ENCODE results near the gene VPS36.

The VPS36 gene

DNA sequence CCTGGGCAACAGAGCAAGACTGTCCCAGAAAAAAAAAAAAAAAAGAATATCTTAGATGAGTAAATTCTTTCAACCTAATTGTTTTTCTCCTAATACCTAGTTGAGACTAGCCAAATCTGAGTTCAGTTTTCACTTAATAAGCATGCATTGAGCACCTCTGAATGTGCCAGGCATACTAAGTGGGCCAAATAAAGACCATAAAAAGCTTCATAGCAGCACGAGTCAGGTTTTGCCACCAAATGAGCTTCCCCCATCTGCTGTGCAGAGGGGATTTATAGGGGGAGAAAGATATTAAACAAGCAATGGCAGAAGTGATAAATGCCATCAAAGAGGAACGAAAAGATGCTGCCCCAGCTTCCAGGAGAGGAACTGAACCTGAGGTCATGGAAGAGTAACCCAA, 55.8 kb downstream of the VPS36 start:
- no peak for DNase-seq (ENCODE audit: extremely low read depth, insufficient read length)
- TF ChIP-seq, protein P1, sequence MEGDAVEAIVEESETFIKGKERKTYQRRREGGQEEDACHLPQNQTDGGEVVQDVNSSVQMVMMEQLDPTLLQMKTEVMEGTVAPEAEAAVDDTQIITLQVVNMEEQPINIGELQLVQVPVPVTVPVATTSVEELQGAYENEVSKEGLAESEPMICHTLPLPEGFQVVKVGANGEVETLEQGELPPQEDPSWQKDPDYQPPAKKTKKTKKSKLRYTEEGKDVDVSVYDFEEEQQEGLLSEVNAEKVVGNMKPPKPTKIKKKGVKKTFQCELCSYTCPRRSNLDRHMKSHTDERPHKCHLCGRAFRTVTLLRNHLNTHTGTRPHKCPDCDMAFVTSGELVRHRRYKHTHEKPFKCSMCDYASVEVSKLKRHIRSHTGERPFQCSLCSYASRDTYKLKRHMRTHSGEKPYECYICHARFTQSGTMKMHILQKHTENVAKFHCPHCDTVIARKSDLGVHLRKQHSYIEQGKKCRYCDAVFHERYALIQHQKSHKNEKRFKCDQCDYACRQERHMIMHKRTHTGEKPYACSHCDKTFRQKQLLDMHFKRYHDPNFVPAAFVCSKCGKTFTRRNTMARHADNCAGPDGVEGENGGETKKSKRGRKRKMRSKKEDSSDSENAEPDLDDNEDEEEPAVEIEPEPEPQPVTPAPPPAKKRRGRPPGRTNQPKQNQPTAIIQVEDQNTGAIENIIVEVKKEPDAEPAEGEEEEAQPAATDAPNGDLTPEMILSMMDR (IDR thresholded peaks at IDR 0.05; ENCODE audit: insufficient read depth, low read length, poor library complexity, severe bottlenecking): no peak
- Histone ChIP-seq H3K27me3 (replicated peaks; ENCODE audit: control insufficient read depth, insufficient read depth, low read length) (no peaks in the 10 kb centered on the region; the same call in none of the 2 replicates), H3K4me3 (replicated peaks; ENCODE audit: low read depth, low read length) (no peak overlapping the region), H3K36me3 (ENCODE audit: control insufficient read depth, insufficient read depth, low read length) (no peaks in the 10 kb centered on the region)

- TF ChIP-seq, protein P1 (IDR thresholded peaks at IDR 0.05; ENCODE audit: insufficient read depth, low read length, poor library complexity, severe bottlenecking): no peak
Observed at GRCh38 chr13:52393572-52394357, 56.7 kb downstream of the VPS36 start.

DNA sequence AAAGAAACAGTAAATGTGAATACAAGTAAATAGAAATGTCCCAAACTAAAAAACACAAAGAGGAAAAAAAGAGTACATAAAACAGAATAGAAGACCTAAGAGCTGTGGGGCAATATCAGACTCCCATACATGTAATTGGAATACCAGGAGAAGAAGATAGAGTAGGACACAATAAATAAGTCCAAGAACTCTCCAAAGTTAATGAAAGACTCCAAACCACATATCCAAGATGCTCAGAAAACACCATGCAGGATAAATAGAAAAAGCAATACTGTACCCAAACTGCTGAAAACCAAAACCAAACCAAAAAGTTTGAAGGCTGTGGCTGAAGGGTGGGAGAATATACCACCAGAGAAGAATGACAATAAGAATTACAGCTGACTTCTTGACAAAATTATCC, 62.7 kb downstream of the VPS36 start:
- no peak overlapping the region for H3K4me3 ChIP-seq (replicated peaks; ENCODE audit: low read depth, low read length)
- TF ChIP-seq, protein P1 (IDR thresholded peaks at IDR 0.05; ENCODE audit: insufficient read depth, low read length, poor library complexity, severe bottlenecking): no peak
- no peaks in the 10 kb centered on the region for H3K36me3 ChIP-seq (ENCODE audit: control insufficient read depth, insufficient read depth, low read length)
- no peak for DNase-seq (ENCODE audit: extremely low read depth, insufficient read length)
- H3K27me3 ChIP-seq (replicated peaks; ENCODE audit: control insufficient read depth, insufficient read depth, low read length): no peaks in the 10 kb centered on the region; the same call in 1 of the 2 replicates

More at GRCh38 chr13:52393572-52394357, 56.7 kb downstream of the VPS36 start:
- Histone ChIP-seq H3K4me3 (replicated peaks; ENCODE audit: low read depth, low read length) (no peak overlapping the region), H3K36me3 (ENCODE audit: control insufficient read depth, insufficient read depth, low read length) (no peaks in the 10 kb centered on the region), H3K27me3 (replicated peaks; ENCODE audit: control insufficient read depth, insufficient read depth, low read length) (no peaks in the 10 kb centered on the region; the same call in none of the 2 replicates)
- no peak for DNase-seq (ENCODE audit: extremely low read depth, insufficient read length)

- TF ChIP-seq, protein P1 (IDR thresholded peaks at IDR 0.05; ENCODE audit: insufficient read depth, low read length, poor library complexity, severe bottlenecking): no peak
Observed at GRCh38 chr13:52385870-52386269, 64.6 kb downstream of the VPS36 start.

DNA sequence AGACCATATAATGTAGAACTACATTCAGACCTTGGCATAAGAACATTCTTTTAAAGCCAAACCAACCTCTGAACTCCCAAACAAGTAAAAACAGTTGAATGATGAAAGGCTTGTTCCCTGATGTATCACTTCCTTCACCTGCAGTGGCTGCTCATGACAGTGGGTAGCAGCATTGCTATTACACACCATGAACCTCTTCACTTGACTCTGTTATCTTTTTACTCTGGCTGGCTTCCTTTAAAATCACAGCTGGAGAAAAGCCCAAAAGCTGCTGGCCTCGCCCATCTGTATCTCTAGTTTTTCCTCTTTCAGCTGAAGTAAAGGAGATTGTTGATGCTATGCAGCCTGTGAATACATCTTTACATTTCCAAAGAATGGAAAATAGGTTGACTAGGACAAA, 67.1 kb downstream of the VPS36 start:
- no peak for DNase-seq (ENCODE audit: extremely low read depth, insufficient read length)
- no peak overlapping the region for H3K4me3 ChIP-seq (replicated peaks; ENCODE audit: low read depth, low read length)
- H3K36me3 ChIP-seq (ENCODE audit: control insufficient read depth, insufficient read depth, low read length): no peaks in the 10 kb centered on the region
- no peaks in the 10 kb centered on the region; the same call in 1 of the 2 replicates for H3K27me3 ChIP-seq (replicated peaks; ENCODE audit: control insufficient read depth, insufficient read depth, low read length)
- TF ChIP-seq, protein P1 (IDR thresholded peaks at IDR 0.05; ENCODE audit: insufficient read depth, low read length, poor library complexity, severe bottlenecking): no peak

More at GRCh38 chr13:52385870-52386269, 64.6 kb downstream of the VPS36 start:
- no peak for DNase-seq (ENCODE audit: extremely low read depth, insufficient read length)
- Histone ChIP-seq H3K36me3 (ENCODE audit: control insufficient read depth, insufficient read depth, low read length) (no peaks in the 10 kb centered on the region), H3K4me3 (replicated peaks; ENCODE audit: low read depth, low read length) (no peak overlapping the region), H3K27me3 (replicated peaks; ENCODE audit: control insufficient read depth, insufficient read depth, low read length) (no peaks in the 10 kb centered on the region; the same call in 1 of the 2 replicates)
